ENCODE measurements around the gene MINK1.

- TF ChIP-seq POLR2A (IDR thresholded peaks at IDR 0.05) = no peak
- TF ChIP-seq, protein P1, sequence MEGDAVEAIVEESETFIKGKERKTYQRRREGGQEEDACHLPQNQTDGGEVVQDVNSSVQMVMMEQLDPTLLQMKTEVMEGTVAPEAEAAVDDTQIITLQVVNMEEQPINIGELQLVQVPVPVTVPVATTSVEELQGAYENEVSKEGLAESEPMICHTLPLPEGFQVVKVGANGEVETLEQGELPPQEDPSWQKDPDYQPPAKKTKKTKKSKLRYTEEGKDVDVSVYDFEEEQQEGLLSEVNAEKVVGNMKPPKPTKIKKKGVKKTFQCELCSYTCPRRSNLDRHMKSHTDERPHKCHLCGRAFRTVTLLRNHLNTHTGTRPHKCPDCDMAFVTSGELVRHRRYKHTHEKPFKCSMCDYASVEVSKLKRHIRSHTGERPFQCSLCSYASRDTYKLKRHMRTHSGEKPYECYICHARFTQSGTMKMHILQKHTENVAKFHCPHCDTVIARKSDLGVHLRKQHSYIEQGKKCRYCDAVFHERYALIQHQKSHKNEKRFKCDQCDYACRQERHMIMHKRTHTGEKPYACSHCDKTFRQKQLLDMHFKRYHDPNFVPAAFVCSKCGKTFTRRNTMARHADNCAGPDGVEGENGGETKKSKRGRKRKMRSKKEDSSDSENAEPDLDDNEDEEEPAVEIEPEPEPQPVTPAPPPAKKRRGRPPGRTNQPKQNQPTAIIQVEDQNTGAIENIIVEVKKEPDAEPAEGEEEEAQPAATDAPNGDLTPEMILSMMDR (IDR thresholded peaks at IDR 0.05) = no peak
Measured at GRCh38 chr17:4861052-4861451, 27.9 kb downstream of the MINK1 start.

Data from gastroesophageal sphincter (tissue), 3 donors.